SK-N-SH (cell line): Measurements from ENCODE around the gene DCUN1D3. TPM values are rescaled to one million over a fixed set of nuclear protein-coding genes. Genes with fewer than 3 reads are reported as not detected.

Source experiments
- CTCF ChIA-PET: fragments of 300-600, 350-600 bp; formaldehyde crosslinking; extraction: SDS; loops from one replicate; lab custom pipeline; 2021; lab: Yijun Ruan, JAX
- POLR2A ChIA-PET: fragments of 350-600 bp; sonication (Branson Sonifier 250); formaldehyde crosslinking; extraction: SDS; loops from one replicate; lab custom pipeline; 2020; ENCODE audit warnings: antibody characterized with exemption, inconsistent platforms; lab: Yijun Ruan, JAX
- DNase-seq: peaks from one replicate; pipeline ENCODE4 v3.0.0; 2012
- H2AFZ ChIP-seq: fragments of 200-600 bp; sonication (generic); 2 replicates; pipeline ENCODE4 v1.8.1; 2016; ENCODE audit warnings: antibody characterized with exemption, mild to moderate bottlenecking, low read depth
- H3F3A ChIP-seq: fragments of 200-600 bp; sonication (generic); replicated peaks from 2 replicates; pipeline ENCODE3; 2016; ENCODE audit warnings: antibody characterized with exemption, mild to moderate bottlenecking; ENCODE audit not compliant: insufficient read depth
- H3K27ac ChIP-seq, 2 experiments: fragments of 200-500 bp in 1 of 2; fragments of 200-600 bp in 1 of 2; sonication (Bioruptor generic) in 1 of 2; sonication (generic), shearing (Covaris generic) in 1 of 2; 2 replicates each; pipeline versions ENCODE4 v1.5.1 to v1.6.1; 2014 to 2016; ENCODE audit warnings: low read depth in 2 of 2, inconsistent platforms in 1 of 2, low read length in 1 of 2, mild to moderate bottlenecking in 1 of 2, mixed read lengths in 1 of 2
- H3K27me3 ChIP-seq: fragments of 200-600 bp; sonication (generic), shearing (Covaris generic); 2 replicates; pipeline ENCODE4 v1.6.1; 2016; ENCODE audit warnings: mixed run types; ENCODE audit not compliant: insufficient read depth
- H3K36me3 ChIP-seq, 2 experiments: fragments of 200-500 bp in 1 of 2; fragments of 200-600 bp in 1 of 2; sonication (Bioruptor generic) in 1 of 2; sonication (generic) in 1 of 2; replicated peaks in 1 of 2; 2 replicates each; pipeline versions ENCODE3 to v1.5.1; 2014 to 2016; ENCODE audit warnings: low read length in 1 of 2, mild to moderate bottlenecking in 1 of 2; ENCODE audit not compliant: insufficient read depth in 2 of 2, control insufficient read depth in 1 of 2
- H3K4me1 ChIP-seq, 2 experiments: fragments of 200-500 bp in 1 of 2; fragments of 200-600 bp in 1 of 2; sonication (Bioruptor generic) in 1 of 2; sonication (generic), shearing (Covaris generic) in 1 of 2; 2 replicates each; pipeline versions ENCODE4 v1.5.1 to v1.6.1; 2014 to 2016; ENCODE audit warnings: low read depth in 1 of 2, low read length in 1 of 2, mixed run types in 1 of 2; ENCODE audit not compliant: insufficient read depth in 2 of 2, control insufficient read depth in 1 of 2
- H3K4me2 ChIP-seq: fragments of 200-600 bp; sonication (generic), shearing (Covaris generic); 2 replicates; pipeline ENCODE4 v1.6.1; 2017; ENCODE audit warnings: mixed run types
- H3K4me3 ChIP-seq, 2 experiments: fragments of 200-500 bp in 1 of 2; fragments of 200-600 bp in 1 of 2; sonication (Bioruptor generic) in 1 of 2; sonication (generic), shearing (Covaris generic) in 1 of 2; 2 replicates each; pipeline versions ENCODE4 v1.5.1 to v1.8.1; 2014 to 2016; ENCODE audit warnings: low read depth in 2 of 2, inconsistent platforms in 1 of 2, low read length in 1 of 2, mild to moderate bottlenecking in 1 of 2, mixed read lengths in 1 of 2, moderate library complexity in 1 of 2
- H3K79me2 ChIP-seq: fragments of 200-600 bp; sonication (generic); 2 replicates; pipeline ENCODE4 v1.8.1; 2017; ENCODE audit warnings: mild to moderate bottlenecking; ENCODE audit not compliant: insufficient read depth
- H3K9ac ChIP-seq: fragments of 200-600 bp; sonication (generic); 2 replicates; pipeline ENCODE4 v1.6.1; 2017; ENCODE audit warnings: mixed run types
- H3K9me2 ChIP-seq: fragments of 200-600 bp; sonication (generic); 2 replicates; pipeline ENCODE4 v1.6.1; 2017; ENCODE audit warnings: mixed run types
- H3K9me3 ChIP-seq: fragments of 200-600 bp; sonication (generic); 2 replicates; pipeline ENCODE4 v1.6.1; 2017; ENCODE audit warnings: mixed run types, mild to moderate bottlenecking, moderate library complexity
- H4K20me1 ChIP-seq: fragments of 200-600 bp; sonication (generic); 2 replicates; pipeline ENCODE4 v1.6.1; 2017; ENCODE audit warnings: mild to moderate bottlenecking, mixed run types; ENCODE audit not compliant: insufficient read depth
- ELF1 ChIP-seq: IDR thresholded peaks from 2 replicates; pipeline ENCODE4 v1.4.0; 2012
- FOSL2 ChIP-seq: IDR thresholded peaks from 2 replicates; pipeline ENCODE4 v1.4.0; 2012; ENCODE audit warnings: low read depth, mild to moderate bottlenecking, moderate library complexity, borderline replicate concordance
- FOXJ3 ChIP-seq: sonication (generic); formaldehyde crosslinking; IDR thresholded peaks from 2 replicates; pipeline ENCODE4 v1.5.1; 2020; ENCODE audit warnings: mild to moderate bottlenecking, missing genetic modification reagents
- JUND ChIP-seq: IDR thresholded peaks from 2 replicates; pipeline ENCODE4 v1.4.0; 2012
- MEF2A ChIP-seq: IDR thresholded peaks from 2 replicates; pipeline ENCODE4 v1.4.0; 2012; ENCODE audit warnings: low read depth, borderline replicate concordance
- RAD21 ChIP-seq: IDR thresholded peaks from 2 replicates; pipeline ENCODE4 v1.6.1; 2012; ENCODE audit warnings: mild to moderate bottlenecking, low read length
- RCOR1 ChIP-seq: fragments of 150-350 bp; IDR thresholded peaks from 2 replicates; pipeline ENCODE4 v1.6.1; 2017; ENCODE audit warnings: antibody characterized with exemption, low read length
- RFX5 ChIP-seq: IDR thresholded peaks from 2 replicates; pipeline ENCODE4 v1.6.1; 2012; ENCODE audit warnings: mild to moderate bottlenecking, improper control_type of control experiment, low read length
- SIN3A ChIP-seq: IDR thresholded peaks from 2 replicates; pipeline ENCODE4 v1.6.1; 2012; ENCODE audit warnings: low read depth, mild to moderate bottlenecking, low read length, moderate library complexity, borderline replicate concordance
- SMC3 ChIP-seq: IDR thresholded peaks from 2 replicates; pipeline ENCODE4 v1.6.1; 2012; ENCODE audit warnings: low read depth, low read length, improper control_type of control experiment
- TCF12 ChIP-seq: IDR thresholded peaks from 2 replicates; pipeline ENCODE4 v1.4.0; 2012
- YY1 ChIP-seq: IDR thresholded peaks from 2 replicates; pipeline ENCODE4 v1.4.0; 2012; ENCODE audit warnings: low read depth, mild to moderate bottlenecking
- WGBS: methylation state at CpG from one replicate; pipeline ENCODE4 v1.1.6; 2017; ENCODE audit warnings: low lambda C conversion rate; 5-methylcytosine and 5-hydroxymethylcytosine counted together
- polyA plus RNA-seq, 3 experiments: library from polyadenylated mRNA; depleted of rRNA; stranded (reverse); fragments of >200 nt; gene quantifications; 2 replicates each; pipeline ENCODE4 v1.2.3, GENCODE V29; 2012
- TF ChIP-seq, protein P1 (sequence below): IDR thresholded peaks from 2 replicates; pipeline ENCODE4 v1.4.0; 2012; ENCODE audit warnings: low read depth, borderline replicate concordance
- TF ChIP-seq, protein P2 (sequence below): IDR thresholded peaks from 2 replicates; pipeline ENCODE4 v1.6.1; 2012; ENCODE audit warnings: mild to moderate bottlenecking, low read depth, low read length, moderate library complexity

DCUN1D3 gene
- polyA plus RNA-seq, 1 of the 3 experiments (the other 2 are of a cell fraction), result 4.7 TPM

DNA sequence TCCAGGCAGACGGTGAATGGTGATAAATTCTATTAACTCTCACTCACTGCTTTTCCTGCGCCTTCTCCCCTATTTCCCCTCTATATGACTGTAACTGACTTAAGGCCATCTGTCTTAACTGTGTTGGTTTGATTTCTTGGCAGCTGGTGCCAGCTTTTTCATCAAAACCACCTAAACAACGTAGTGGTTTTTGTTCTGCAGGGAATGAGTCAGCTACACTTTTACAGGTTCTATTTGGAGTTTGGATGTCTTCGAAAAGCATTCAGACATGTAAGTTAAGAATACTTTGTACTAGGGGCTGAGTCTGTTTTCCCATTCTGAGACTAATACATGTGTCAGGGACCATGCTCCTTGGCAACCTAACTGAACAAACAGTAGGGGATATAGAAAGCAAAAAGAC is 85.4 kb downstream of the DCUN1D3 start (continued):
- no peak for TF ChIP-seq YY1
- no peak for TF ChIP-seq MEF2A
- no peak for TF ChIP-seq RFX5
- TF ChIP-seq SMC3, result no peak
- TF ChIP-seq ELF1, result no peak
- TF ChIP-seq, protein P1, sequence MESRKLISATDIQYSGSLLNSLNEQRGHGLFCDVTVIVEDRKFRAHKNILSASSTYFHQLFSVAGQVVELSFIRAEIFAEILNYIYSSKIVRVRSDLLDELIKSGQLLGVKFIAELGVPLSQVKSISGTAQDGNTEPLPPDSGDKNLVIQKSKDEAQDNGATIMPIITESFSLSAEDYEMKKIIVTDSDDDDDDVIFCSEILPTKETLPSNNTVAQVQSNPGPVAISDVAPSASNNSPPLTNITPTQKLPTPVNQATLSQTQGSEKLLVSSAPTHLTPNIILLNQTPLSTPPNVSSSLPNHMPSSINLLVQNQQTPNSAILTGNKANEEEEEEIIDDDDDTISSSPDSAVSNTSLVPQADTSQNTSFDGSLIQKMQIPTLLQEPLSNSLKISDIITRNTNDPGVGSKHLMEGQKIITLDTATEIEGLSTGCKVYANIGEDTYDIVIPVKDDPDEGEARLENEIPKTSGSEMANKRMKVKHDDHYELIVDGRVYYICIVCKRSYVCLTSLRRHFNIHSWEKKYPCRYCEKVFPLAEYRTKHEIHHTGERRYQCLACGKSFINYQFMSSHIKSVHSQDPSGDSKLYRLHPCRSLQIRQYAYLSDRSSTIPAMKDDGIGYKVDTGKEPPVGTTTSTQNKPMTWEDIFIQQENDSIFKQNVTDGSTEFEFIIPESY, result no peak
- TF ChIP-seq SIN3A, result no peak

DNA sequence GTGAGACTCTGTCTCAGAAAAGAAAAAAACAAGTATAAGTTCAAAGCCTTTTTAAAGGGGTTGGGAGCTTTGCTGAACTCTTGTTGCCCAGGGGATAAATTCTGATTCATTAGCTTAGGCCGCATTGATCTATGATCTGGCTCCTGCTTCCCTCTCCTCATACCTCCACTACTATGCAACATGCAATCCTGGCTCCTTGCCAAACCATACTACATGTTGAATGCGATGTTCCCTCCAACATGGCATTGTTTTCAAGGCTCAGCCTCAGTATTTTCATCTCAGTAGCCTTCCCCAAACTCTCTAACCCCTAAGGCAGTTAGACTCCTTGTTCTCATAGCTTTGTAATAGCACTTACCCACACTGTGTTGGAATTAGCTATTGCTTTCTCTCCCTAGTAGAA is 87.6 kb downstream of the DCUN1D3 start:
- Histone ChIP-seq H3K36me3 (peaks cover 3 to 11% of the 10 kb centered on the region in 2 experiments), H2AFZ (no peak overlapping the region), H3K4me3 (no peak overlapping the region), H3K9me3 (no peaks in the 10 kb centered on the region), H3K27ac (no peak overlapping the region), H3K27me3 (no peaks in the 10 kb centered on the region), H3F3A (peaks cover 10% of the 10 kb centered on the region), H3K9ac (no peak overlapping the region), H3K9me2 (no peaks in the 10 kb centered on the region), H3K4me1 (peaks cover 0 to 2% of the 10 kb centered on the region in 2 experiments; a peak in 1 of 4 replicates), H4K20me1 (no peaks in the 10 kb centered on the region), H3K4me2 (no peak overlapping the region), H3K79me2 (peaks cover 11% of the 10 kb centered on the region; the same call in 1 of the 2 replicates)
- no peak for DNase-seq
- CTCF ChIA-PET, result interaction anchor here (2.3 kb wide), 1 partner anchor 38 kb away, joined by 7 read pairs; no protein-coding TSS in a partner anchor
- TF ChIP-seq FOXJ3 (no peak), JUND (no peak), RCOR1 (no peak), FOSL2 (no peak), TCF12 (no peak), SIN3A (no peak), RAD21 (no peak), ELF1 (no peak)
- TF ChIP-seq, protein P2, sequence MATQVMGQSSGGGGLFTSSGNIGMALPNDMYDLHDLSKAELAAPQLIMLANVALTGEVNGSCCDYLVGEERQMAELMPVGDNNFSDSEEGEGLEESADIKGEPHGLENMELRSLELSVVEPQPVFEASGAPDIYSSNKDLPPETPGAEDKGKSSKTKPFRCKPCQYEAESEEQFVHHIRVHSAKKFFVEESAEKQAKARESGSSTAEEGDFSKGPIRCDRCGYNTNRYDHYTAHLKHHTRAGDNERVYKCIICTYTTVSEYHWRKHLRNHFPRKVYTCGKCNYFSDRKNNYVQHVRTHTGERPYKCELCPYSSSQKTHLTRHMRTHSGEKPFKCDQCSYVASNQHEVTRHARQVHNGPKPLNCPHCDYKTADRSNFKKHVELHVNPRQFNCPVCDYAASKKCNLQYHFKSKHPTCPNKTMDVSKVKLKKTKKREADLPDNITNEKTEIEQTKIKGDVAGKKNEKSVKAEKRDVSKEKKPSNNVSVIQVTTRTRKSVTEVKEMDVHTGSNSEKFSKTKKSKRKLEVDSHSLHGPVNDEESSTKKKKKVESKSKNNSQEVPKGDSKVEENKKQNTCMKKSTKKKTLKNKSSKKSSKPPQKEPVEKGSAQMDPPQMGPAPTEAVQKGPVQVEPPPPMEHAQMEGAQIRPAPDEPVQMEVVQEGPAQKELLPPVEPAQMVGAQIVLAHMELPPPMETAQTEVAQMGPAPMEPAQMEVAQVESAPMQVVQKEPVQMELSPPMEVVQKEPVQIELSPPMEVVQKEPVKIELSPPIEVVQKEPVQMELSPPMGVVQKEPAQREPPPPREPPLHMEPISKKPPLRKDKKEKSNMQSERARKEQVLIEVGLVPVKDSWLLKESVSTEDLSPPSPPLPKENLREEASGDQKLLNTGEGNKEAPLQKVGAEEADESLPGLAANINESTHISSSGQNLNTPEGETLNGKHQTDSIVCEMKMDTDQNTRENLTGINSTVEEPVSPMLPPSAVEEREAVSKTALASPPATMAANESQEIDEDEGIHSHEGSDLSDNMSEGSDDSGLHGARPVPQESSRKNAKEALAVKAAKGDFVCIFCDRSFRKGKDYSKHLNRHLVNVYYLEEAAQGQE, result no peak
- 73% methylated on average over 2 of the region's 2 CpGs for WGBS
- POLR2A ChIA-PET, result no interaction called here
